ENCODE data around the gene TSGA10IP.

DNA sequence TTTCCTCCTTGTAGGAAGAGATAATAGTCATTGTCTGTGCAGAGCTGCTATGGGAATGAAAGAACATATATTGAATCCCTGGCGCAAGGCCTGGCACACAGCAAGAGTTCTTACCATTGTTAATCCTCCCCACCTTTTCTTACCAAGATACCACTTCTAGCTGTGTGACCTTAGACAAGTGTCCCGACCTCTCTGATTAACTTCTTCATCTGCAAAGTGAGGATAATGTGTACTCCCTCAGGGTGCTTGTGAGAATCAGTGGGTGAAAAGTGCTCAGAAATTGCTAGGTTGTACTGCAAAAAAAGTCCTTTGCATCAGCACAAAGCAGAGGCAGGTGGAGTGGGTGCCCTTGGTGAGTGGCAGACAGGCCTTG lies 62.8 kb downstream of the TSGA10IP start:
- TF ChIP-seq POLR2A (IDR thresholded peaks at IDR 0.05; ENCODE audit: low read depth) = no peak
- TF ChIP-seq, protein P1, sequence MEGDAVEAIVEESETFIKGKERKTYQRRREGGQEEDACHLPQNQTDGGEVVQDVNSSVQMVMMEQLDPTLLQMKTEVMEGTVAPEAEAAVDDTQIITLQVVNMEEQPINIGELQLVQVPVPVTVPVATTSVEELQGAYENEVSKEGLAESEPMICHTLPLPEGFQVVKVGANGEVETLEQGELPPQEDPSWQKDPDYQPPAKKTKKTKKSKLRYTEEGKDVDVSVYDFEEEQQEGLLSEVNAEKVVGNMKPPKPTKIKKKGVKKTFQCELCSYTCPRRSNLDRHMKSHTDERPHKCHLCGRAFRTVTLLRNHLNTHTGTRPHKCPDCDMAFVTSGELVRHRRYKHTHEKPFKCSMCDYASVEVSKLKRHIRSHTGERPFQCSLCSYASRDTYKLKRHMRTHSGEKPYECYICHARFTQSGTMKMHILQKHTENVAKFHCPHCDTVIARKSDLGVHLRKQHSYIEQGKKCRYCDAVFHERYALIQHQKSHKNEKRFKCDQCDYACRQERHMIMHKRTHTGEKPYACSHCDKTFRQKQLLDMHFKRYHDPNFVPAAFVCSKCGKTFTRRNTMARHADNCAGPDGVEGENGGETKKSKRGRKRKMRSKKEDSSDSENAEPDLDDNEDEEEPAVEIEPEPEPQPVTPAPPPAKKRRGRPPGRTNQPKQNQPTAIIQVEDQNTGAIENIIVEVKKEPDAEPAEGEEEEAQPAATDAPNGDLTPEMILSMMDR (IDR thresholded peaks at IDR 0.05) = no peak

Data from esophagus muscularis mucosa (tissue), 3 donors.